Spleen (tissue), 11 donors: ENCODE results near the gene PERCC1. TPM values are rescaled to one million over a fixed set of nuclear protein-coding genes. Genes with fewer than 3 reads are reported as not detected.

Source experiments
- DNase-seq: peaks from one replicate; pipeline ENCODE4 v3.0.0-alpha.2; 2020
- H3K27ac ChIP-seq, 8 donors: fragments of 200-600 bp; sonication (generic) in 7 of 8; 1 replicate in 4 of 8; 2 replicates in 4 of 8; pipeline versions ENCODE4 v1.5.0 to v1.8.0; 2016 to 2021; ENCODE audit warnings: inconsistent platforms in 4 of 8, mild to moderate bottlenecking in 4 of 8, moderate library complexity in 1 of 8
- H3K27me3 ChIP-seq, 7 donors: fragments of 200-600 bp; sonication (generic) in 6 of 7; replicated peaks in 1 of 7; 1 replicate in 4 of 7; 2 replicates in 3 of 7; pipeline versions ENCODE4 v1.5.0 to v1.8.0; 2016 to 2021; ENCODE audit warnings: inconsistent platforms in 3 of 7, mild to moderate bottlenecking in 1 of 7
- H3K36me3 ChIP-seq, 6 donors: fragments of 200-600 bp; sonication (generic) in 5 of 6; 1 replicate in 4 of 6; 2 replicates in 2 of 6; pipeline versions ENCODE4 v1.5.0 to v1.8.0; 2016 to 2021; ENCODE audit warnings: inconsistent platforms in 2 of 6
- H3K4me1 ChIP-seq, 6 donors: fragments of 200-600 bp; sonication (generic) in 5 of 6; 1 replicate in 3 of 6; 2 replicates in 3 of 6; pipeline versions ENCODE4 v1.5.0 to v1.8.0; 2016 to 2021; ENCODE audit warnings: inconsistent platforms in 3 of 6
- H3K4me3 ChIP-seq, 8 donors: fragments of 200-600 bp; sonication (generic) in 7 of 8; 1 replicate in 4 of 8; 2 replicates in 4 of 8; pipeline versions ENCODE4 v1.5.0 to v1.8.0; 2016 to 2021; ENCODE audit warnings: inconsistent platforms in 4 of 8, mild to moderate bottlenecking in 4 of 8, moderate library complexity in 2 of 8
- H3K9me3 ChIP-seq, 8 donors: fragments of 200-600 bp; sonication (generic) in 7 of 8; 1 replicate in 4 of 8; 2 replicates in 4 of 8; pipeline versions ENCODE4 v1.5.0 to v1.8.0; 2016 to 2021; ENCODE audit warnings: inconsistent platforms in 4 of 8
- POLR2A ChIP-seq, 3 donors: fragments of 450-650 bp; IDR thresholded peaks; one replicate each; pipeline ENCODE4 v1.5.1; 2017; ENCODE audit warnings: antibody characterized with exemption in 3 of 3, mild to moderate bottlenecking in 1 of 3
- POLR2AphosphoS5 ChIP-seq, 3 donors: sonication (generic); formaldehyde crosslinking; IDR thresholded peaks; one replicate each; pipeline ENCODE4 v1.5.1; 2017; ENCODE audit warnings: antibody characterized with exemption in 3 of 3
- WGBS, 5 donors: extraction: QIAGEN DNeasy Blood & Tissue Kit in 3 of 5; methylation state at CpG; one replicate each; pipeline versions ENCODE4 v1.1.5 to v1.1.7; 2013 to 2018; 5-methylcytosine and 5-hydroxymethylcytosine counted together
- intact Hi-C: fragments of 100-400 bp; cut with DNase I; formaldehyde crosslinking; loops from one replicate; pipeline ENCODE4 v1.15.0; 2023; ENCODE audit warnings: low total_unique reads
- polyA plus RNA-seq, 3 donors: library from polyadenylated mRNA; stranded (reverse); fragments of 200-250 nt; gene quantifications; one replicate each; pipeline ENCODE4 v1.2.1, GENCODE V29; 2013
- total RNA-seq, 7 donors: library from RNA; depleted of rRNA in 3 of 7; stranded (reverse); fragments of >200 nt in 3 of 7; fragmentation: NEBNext Ultra II Directional in 4 of 7; extraction: Animal tissue kit (Norgen Biotek cat#: 25700) in 4 of 7; gene quantifications; one replicate each; pipeline versions ENCODE4 v1.1.0 to v1.2.1, GENCODE V29; 2016 to 2021
- TF ChIP-seq, protein P1 (sequence below), 11 experiments: fragments of 200-600 bp in 7 of 11; fragments of 450-650 bp in 4 of 11; sonication (generic) in 4 of 11; IDR thresholded peaks in 8 of 11; conservative IDR thresholded peaks in 3 of 11; 1 replicate in 7 of 11; 2 replicates in 4 of 11; pipeline versions ENCODE4 v1.4.0 to v1.8.0; 2016 to 2021; ENCODE audit warnings: antibody characterized with exemption in 11 of 11, inconsistent platforms in 4 of 11, mild to moderate bottlenecking in 1 of 11
- donor health status: healthy with polysubstance abuse.
- donor health status: DM: no; HTN: no; CAD: no; lungs with moderate emphysema.
- donor health status: DM: no; HTN: no; CAD: no.
- donor health status: Bipolar disorder and iron deficiency.
- donor health status: healthy.
- donor health status: DM: no; HTN: no; CAD: no.
- donor health status: DM: yes; HTN: yes; CAD: no.

PERCC1 gene
- total and polyA plus RNA-seq, 10 donors = 0.11 to 1.3 (median 0.73) TPM; not detected in 7

DNA sequence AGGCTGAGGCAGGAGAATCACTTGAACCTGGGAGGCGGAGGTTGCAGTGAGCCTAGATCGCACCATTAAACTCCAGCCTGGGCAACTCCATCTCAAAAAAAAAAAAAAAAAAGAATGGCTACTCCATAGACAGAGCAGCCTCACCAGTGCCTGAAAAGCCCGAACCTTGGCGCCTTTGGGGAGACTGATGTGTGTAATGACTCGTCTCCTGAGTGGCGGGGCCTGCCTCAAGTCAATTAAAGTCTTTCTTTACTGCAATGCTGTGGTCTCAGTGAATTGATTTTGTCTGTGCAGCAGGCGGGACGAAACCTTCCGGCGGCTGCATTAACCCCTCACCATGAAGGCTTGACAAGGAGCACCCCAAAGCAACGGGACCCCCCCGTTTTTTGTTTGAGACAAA, 6.8 kb upstream of the PERCC1 start:
- WGBS, 5 donors = 89 to 96% (median 94%) methylated on average over 12 of the region's 12 CpGs
- Histone ChIP-seq H3K36me3 (no peaks in the 10 kb centered on the region), H3K27ac (no peak overlapping the region), H3K4me3 (no peak overlapping the region), H3K27me3 (peaks cover 0 to 14% (median 0%) of the 10 kb centered on the region in 7 donors), H3K9me3 (no peaks in the 10 kb centered on the region), H3K4me1 (peaks cover 11 to 48% (median 31%) of the 10 kb centered on the region in 6 donors)
- intact Hi-C loops = loop anchor here (10.0 kb wide), 1 partner anchor 191 kb away; the partner anchor contains the start of genes CRAMP1 and IFT140
- peak; percentile 70 for DNase-seq
- TF ChIP-seq, protein P1, sequence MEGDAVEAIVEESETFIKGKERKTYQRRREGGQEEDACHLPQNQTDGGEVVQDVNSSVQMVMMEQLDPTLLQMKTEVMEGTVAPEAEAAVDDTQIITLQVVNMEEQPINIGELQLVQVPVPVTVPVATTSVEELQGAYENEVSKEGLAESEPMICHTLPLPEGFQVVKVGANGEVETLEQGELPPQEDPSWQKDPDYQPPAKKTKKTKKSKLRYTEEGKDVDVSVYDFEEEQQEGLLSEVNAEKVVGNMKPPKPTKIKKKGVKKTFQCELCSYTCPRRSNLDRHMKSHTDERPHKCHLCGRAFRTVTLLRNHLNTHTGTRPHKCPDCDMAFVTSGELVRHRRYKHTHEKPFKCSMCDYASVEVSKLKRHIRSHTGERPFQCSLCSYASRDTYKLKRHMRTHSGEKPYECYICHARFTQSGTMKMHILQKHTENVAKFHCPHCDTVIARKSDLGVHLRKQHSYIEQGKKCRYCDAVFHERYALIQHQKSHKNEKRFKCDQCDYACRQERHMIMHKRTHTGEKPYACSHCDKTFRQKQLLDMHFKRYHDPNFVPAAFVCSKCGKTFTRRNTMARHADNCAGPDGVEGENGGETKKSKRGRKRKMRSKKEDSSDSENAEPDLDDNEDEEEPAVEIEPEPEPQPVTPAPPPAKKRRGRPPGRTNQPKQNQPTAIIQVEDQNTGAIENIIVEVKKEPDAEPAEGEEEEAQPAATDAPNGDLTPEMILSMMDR (IDR thresholded peaks at IDR 0.05 in 8 of 11, conservative IDR thresholded peaks at IDR 0.05 in 3 of 11) = no peak
- TF ChIP-seq POLR2AphosphoS5 (IDR thresholded peaks at IDR 0.05) (no peak), POLR2A (IDR thresholded peaks at IDR 0.05) (no peak)

DNA sequence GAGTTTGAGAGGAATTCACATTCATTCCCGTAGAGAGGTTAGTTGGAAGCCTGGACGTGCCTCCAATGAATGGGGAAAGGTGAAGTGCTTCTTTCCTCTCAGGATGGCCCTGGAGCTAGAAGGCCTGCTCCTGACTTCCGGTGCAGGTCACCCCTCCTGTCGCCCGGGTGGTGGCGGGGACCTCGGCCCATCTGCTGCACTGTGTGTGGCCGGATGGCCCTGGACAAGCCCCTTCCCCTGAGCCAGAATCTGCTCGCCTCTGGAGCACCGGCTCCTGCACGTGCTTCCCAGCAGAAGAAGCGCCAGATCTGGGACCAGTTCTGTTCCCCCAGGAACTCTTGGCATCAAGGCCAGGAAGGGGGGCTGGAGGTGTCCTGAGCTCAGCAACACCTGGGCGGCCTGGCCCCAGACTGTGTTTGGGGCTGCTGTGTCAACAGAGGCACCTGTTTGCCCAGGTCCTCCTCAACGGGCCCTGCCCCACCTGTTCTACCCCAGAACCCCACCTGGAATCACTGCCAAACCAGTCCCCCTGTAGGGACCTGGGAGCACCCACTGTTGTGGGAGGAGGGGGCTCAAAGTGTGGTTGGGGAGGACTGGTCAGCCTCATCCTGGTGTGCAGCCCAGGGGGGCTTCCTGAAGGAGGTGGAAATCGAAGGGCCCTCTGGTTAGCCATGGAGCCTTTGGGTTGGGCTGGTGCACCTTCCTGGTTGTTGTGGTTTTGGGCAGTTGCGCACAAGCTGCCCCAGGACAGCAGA, 5.1 kb upstream of the PERCC1 start:
- H3K4me1 ChIP-seq = peaks cover 0 to 36% (median 18%) of the 10 kb centered on the region in 6 donors
- DNase-seq = no peak
- no peak overlapping the region for H3K4me3 ChIP-seq
- H3K27me3 ChIP-seq = peaks cover 0 to 27% (median 0%) of the 10 kb centered on the region in 7 donors
- H3K9me3 ChIP-seq = no peaks in the 10 kb centered on the region
- no peaks in the 10 kb centered on the region for H3K36me3 ChIP-seq
- H3K27ac ChIP-seq = no peak overlapping the region
- intact Hi-C loops = loop anchor here (10.0 kb wide), 1 partner anchor 189 kb away; the partner anchor contains the start of genes CRAMP1 and IFT140
- TF ChIP-seq POLR2A (IDR thresholded peaks at IDR 0.05) (no peak), POLR2AphosphoS5 (IDR thresholded peaks at IDR 0.05) (peak in 2 of 3 donors; percentile 43 to 46)
- WGBS, 5 donors = 68 to 86% (median 72%) methylated on average over 14 to 16 of the region's 16 CpGs

DNA sequence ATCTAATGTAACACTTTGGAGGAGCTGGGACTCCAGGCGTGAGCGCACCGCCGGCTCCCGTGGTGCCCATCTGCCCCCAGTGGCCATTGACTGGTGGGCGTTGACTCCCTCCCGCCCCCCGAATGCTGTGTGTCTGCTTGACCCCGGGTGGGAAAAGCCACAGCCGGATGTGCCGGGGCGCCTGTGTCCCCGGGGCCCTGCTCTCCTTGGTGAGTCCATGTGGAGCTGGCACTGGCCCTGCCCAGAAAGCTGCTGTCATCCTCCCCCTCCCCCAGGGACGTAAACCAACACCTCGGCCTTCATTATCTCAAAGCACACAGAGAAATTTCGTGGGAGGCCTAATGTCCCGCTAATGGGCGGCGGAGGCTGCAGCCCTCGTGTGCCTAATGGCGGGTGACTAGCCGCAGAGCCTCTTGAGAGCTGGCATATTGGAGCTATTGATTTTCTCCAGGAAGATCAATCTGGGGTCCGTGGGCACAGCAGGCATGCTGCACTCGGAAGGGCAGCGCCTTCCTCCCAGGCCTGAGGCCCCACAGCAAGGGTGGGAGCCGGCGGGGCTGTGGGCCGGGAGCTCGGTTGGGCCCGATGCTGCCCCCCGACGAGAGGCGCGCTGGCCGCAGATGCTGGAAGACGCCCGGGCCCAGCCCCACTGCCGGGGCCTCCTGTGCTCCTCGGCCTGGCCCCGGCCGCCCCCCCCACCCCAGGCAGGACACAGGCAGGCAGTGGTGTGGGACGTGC, 4.0 kb upstream of the PERCC1 start:
- peak; percentile 73 for DNase-seq
- intact Hi-C loops = loop anchor here (10.0 kb wide), 1 partner anchor 188 kb away; the partner anchor contains the start of genes CRAMP1 and IFT140
- TF ChIP-seq POLR2AphosphoS5 (IDR thresholded peaks at IDR 0.05) (no peak), POLR2A (IDR thresholded peaks at IDR 0.05) (no peak)
- TF ChIP-seq, protein P1 (IDR thresholded peaks at IDR 0.05 in 8 of 11, conservative IDR thresholded peaks at IDR 0.05 in 3 of 11) = no peak

DNA sequence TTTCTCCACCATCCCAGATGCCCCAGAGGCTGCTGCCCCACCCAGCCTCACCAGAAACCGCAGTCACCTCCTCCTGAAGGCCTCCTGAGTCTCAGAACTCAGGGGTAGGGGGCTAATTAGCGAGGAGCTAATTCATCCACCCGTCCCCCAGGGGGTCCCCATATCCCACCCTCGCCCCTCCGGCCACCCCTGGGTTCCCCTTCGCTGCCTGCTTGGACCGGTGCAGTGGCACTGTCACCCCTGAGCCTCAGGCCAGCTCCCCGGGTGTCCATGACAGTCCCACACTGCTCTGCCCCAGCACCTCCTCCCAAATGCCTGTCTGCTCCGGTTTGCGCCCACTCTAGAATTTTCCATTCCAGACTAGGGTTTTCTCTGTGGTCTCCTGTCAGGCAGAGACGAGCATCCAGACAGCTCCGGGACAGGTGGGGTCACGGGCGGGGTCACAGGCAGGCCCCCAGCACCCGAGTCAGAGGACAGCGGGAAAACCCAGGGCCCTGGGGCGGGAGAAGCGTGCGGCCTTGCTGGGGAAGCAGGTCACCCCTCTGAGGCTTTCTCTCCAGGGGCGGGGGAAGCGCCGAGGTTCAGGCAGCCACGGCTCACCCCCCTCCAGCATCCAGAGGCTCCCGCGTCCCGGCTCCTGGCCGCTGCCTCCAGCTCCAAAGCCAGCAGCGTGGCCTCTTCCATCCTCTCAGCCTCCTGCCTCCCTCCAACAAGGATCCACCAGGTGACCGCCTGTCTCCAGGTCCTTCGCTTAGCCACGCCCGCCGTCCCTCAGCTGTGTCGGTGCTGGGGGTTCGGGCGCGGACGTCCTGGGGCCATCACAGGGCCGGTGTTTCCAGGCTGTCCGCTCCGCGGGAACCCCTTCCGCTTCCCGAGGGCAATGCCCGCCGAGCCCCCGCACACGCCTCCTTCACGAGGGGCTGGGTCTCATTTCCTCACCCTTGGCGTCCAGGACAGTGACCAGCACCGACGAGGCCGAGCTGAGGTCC, 3.1 kb upstream of the PERCC1 start:
- H3K9me3 ChIP-seq = no peaks in the 10 kb centered on the region
- H3K27me3 ChIP-seq = peaks cover 0 to 45% (median 0%) of the 10 kb centered on the region in 7 donors
- H3K4me3 ChIP-seq = peak overlapping the region in 2 of 8 donors; percentile 3 to 29
- intact Hi-C loops = loop anchor here (10.0 kb wide), 1 partner anchor 187 kb away; the partner anchor contains the start of genes CRAMP1 and IFT140
- no peaks in the 10 kb centered on the region for H3K36me3 ChIP-seq
- H3K27ac ChIP-seq = no peak overlapping the region
- no peak for DNase-seq
- TF ChIP-seq, protein P1 (IDR thresholded peaks at IDR 0.05 in 8 of 11, conservative IDR thresholded peaks at IDR 0.05 in 3 of 11) = no peak
- no peak for TF ChIP-seq POLR2A (IDR thresholded peaks at IDR 0.05)
- no peak for TF ChIP-seq POLR2AphosphoS5 (IDR thresholded peaks at IDR 0.05)
- WGBS, 5 donors = 64 to 86% (median 85%) methylated on average over 33 to 53 of the region's 53 CpGs
- peaks cover 0 to 45% (median 10%) of the 10 kb centered on the region in 6 donors for H3K4me1 ChIP-seq

More for the DNA sequence above, 4.0 kb upstream of the PERCC1 start:
- H3K4me1 ChIP-seq = peaks cover 0 to 38% (median 11%) of the 10 kb centered on the region in 6 donors
- 83 to 90% (median 87%) methylated on average over 7 to 42 of the region's 42 CpGs for WGBS, 5 donors
- H3K9me3 ChIP-seq = no peaks in the 10 kb centered on the region
- no peaks in the 10 kb centered on the region for H3K36me3 ChIP-seq
- H3K4me3 ChIP-seq = no peak overlapping the region
- H3K27me3 ChIP-seq = peaks cover 0 to 36% (median 0%) of the 10 kb centered on the region in 7 donors
- H3K27ac ChIP-seq = no peak overlapping the region
